Right forelimb (tissue), 1 donor: ENCODE data around the gene MAGEA2.
"Not testable (repeated sequence)": the region's sequence is repeated elsewhere in the genome, so short reads cannot be mapped to it uniquely, and the experiment has no call there.

ENCODE experiments used
- DNase-seq: peaks from one replicate; pipeline ENCODE4 v3.0.0-alpha.2; 2018

Gene MAGEA2

GRCh38 chrX:152706500-152706899 lies 47.1 kb downstream of the MAGEA2 start:
- not testable (repeated sequence) for DNase-seq

GRCh38 chrX:152700390-152700789 lies 53.3 kb downstream of the MAGEA2 start:
- not testable (repeated sequence) for DNase-seq
